B cell (primary cell): ENCODE results near the gene SP8.
"Not testable (repeated sequence)": the region's sequence is repeated elsewhere in the genome, so short reads cannot be mapped to it uniquely, and the experiment has no call there.

Source experiments
- CTCF ChIP-seq: fragments of 200-600 bp; IDR thresholded peaks from one replicate; pipeline ENCODE4 v1.8.0; 2022; ENCODE audit warnings: antibody characterized with exemption, mild to moderate bottlenecking
- EZH2 ChIP-seq: IDR thresholded peaks from 2 replicates; pipeline ENCODE4 v1.6.1; 2012; ENCODE audit warnings: borderline replicate concordance, low read depth, mild to moderate bottlenecking, moderate library complexity, low read length; ENCODE audit not compliant: insufficient read depth, poor library complexity, severe bottlenecking

- TF ChIP-seq CTCF, EZH2: not testable (repeated sequence)
These were observed 49.7 kb upstream of the SP8 start for GRCh38 chr7:20836424-20836823.
